ENCODE data around the gene COL18A1. TPM values are rescaled to one million over a fixed set of nuclear protein-coding genes. Genes with fewer than 3 reads are reported as not detected.

COL18A1 gene
- total RNA-seq (2022; extraction: Qiagen RNA extraction) = 136 to 168 TPM (median 156 TPM) in 5 replicates

GRCh38 chr21:45404730-45405270 is at the start of gene COL18A1:
TSS of gene COL18A1 (plus strand) at chr21:45405165. CDS start at chr21:45405231, 66 bp downstream.

GRCh38 chr21:45542242-45542666 is 137.3 kb downstream of the COL18A1 start, which contains the start of gene SLC19A1:
TSS of gene SLC19A1 (minus strand) at chr21:45542440. CDS start at chr21:45537959, 4,481 bp downstream.

Other genes with a start within 250 kb of the COL18A1 start
- gene POFUT2, start 117.3 kb upstream of the COL18A1 start, total RNA-seq (2022; extraction: Qiagen RNA extraction) = 17.7 to 21.6 TPM (median 20.0 TPM) in 5 replicates
- gene SLC19A1, start 137.3 kb downstream of the COL18A1 start, total RNA-seq (2022; extraction: Qiagen RNA extraction) = 13.6 to 20.4 TPM (median 18.4 TPM) in 5 replicates
- gene PCBP3, start 238.6 kb downstream of the COL18A1 start, total RNA-seq (2022; extraction: Qiagen RNA extraction) = 0.88 to 1.2 TPM (median 0.93 TPM) in 5 replicates